Panc1 (cell line): Measurements from ENCODE around the gene PODNL1.

Experiments used
- POLR2AphosphoS5 ChIP-seq: IDR thresholded peaks from 2 replicates; pipeline ENCODE4 v1.6.1; 2012; ENCODE audit warnings: mild to moderate bottlenecking, low read depth, low read length, moderate library complexity
- SIN3A ChIP-seq: IDR thresholded peaks from 2 replicates; pipeline ENCODE4 v1.6.1; 2012; ENCODE audit warnings: low read depth, mild to moderate bottlenecking, low read length, moderate library complexity, borderline replicate concordance; ENCODE audit not compliant: insufficient read depth
- TCF7L2 ChIP-seq: IDR thresholded peaks from 2 replicates; pipeline ENCODE4 v1.6.1; 2011; ENCODE audit warnings: mild to moderate bottlenecking, low read depth, low read length, inconsistent platforms
- TF ChIP-seq, protein P1 (sequence below): fragments of 450-650 bp; IDR thresholded peaks from 2 replicates; pipeline ENCODE4 v1.5.1; 2017; ENCODE audit warnings: mild to moderate bottlenecking
- TF ChIP-seq, protein P2 (sequence below), 2 experiments: IDR thresholded peaks; 2 replicates each; pipeline ENCODE4 v1.6.1; 2011 to 2012; ENCODE audit warnings: low read depth in 2 of 2, control low read depth in 1 of 2, low read length in 1 of 2, mild to moderate bottlenecking in 1 of 2, moderate library complexity in 1 of 2; ENCODE audit not compliant: insufficient read depth in 1 of 2

DNA sequence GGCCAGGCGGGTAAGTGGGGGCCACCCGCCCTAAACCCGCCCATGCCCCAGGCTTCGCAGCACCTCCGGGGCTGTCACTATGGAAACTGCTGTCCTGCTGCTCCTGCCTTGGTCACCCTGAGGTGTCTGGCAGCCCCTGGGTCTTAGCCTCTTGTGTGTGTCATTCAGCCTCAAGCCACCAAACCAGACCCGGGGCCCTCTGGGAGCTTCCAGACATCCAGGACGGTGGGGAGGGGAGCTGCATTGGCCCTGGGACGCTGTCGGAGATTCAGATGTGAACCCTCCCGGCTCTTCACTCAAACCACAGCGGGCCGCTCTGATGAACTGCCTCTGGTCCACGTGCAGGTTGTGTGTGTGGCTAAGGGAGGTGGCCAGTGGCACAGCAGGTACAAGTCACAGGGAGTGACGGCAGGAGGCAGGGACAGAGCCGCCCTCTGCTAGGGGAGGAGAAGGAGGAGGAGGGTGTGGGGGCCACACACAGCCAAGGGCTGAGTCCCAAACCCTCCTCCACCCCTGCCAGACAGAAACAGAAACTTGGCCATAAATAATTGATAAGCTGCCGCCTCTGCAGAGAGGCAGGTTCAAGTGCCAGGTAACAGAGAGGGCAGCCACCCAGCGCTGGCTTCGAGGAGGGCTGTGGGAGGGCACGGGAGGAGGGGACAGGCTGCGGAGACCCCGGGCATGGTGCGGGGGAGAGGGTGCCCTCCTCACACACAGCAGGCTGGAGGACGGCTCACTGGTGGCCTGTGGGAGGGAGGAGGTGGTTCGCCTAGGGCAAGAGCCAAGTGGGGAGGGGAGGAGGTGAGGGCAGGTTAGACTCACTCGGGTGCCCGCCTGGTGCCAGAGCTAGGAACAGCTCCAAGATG, 53.3 kb downstream of the PODNL1 start:
- TF ChIP-seq TCF7L2 (no peak), POLR2AphosphoS5 (no peak), SIN3A (no peak)
- TF ChIP-seq, protein P1, sequence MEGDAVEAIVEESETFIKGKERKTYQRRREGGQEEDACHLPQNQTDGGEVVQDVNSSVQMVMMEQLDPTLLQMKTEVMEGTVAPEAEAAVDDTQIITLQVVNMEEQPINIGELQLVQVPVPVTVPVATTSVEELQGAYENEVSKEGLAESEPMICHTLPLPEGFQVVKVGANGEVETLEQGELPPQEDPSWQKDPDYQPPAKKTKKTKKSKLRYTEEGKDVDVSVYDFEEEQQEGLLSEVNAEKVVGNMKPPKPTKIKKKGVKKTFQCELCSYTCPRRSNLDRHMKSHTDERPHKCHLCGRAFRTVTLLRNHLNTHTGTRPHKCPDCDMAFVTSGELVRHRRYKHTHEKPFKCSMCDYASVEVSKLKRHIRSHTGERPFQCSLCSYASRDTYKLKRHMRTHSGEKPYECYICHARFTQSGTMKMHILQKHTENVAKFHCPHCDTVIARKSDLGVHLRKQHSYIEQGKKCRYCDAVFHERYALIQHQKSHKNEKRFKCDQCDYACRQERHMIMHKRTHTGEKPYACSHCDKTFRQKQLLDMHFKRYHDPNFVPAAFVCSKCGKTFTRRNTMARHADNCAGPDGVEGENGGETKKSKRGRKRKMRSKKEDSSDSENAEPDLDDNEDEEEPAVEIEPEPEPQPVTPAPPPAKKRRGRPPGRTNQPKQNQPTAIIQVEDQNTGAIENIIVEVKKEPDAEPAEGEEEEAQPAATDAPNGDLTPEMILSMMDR, result no peak
- TF ChIP-seq, protein P2, sequence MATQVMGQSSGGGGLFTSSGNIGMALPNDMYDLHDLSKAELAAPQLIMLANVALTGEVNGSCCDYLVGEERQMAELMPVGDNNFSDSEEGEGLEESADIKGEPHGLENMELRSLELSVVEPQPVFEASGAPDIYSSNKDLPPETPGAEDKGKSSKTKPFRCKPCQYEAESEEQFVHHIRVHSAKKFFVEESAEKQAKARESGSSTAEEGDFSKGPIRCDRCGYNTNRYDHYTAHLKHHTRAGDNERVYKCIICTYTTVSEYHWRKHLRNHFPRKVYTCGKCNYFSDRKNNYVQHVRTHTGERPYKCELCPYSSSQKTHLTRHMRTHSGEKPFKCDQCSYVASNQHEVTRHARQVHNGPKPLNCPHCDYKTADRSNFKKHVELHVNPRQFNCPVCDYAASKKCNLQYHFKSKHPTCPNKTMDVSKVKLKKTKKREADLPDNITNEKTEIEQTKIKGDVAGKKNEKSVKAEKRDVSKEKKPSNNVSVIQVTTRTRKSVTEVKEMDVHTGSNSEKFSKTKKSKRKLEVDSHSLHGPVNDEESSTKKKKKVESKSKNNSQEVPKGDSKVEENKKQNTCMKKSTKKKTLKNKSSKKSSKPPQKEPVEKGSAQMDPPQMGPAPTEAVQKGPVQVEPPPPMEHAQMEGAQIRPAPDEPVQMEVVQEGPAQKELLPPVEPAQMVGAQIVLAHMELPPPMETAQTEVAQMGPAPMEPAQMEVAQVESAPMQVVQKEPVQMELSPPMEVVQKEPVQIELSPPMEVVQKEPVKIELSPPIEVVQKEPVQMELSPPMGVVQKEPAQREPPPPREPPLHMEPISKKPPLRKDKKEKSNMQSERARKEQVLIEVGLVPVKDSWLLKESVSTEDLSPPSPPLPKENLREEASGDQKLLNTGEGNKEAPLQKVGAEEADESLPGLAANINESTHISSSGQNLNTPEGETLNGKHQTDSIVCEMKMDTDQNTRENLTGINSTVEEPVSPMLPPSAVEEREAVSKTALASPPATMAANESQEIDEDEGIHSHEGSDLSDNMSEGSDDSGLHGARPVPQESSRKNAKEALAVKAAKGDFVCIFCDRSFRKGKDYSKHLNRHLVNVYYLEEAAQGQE (IDR thresholded peaks at IDR 0.05; ENCODE audit: insufficient read depth in 1 of 2, low read depth in 2 of 2, low read length in 1 of 2), result no peak
